Loucy (cell line): ENCODE results near the gene UVRAG.

Experiments
- EZH2phosphoT487 ChIP-seq: fragments of 200-600 bp; IDR thresholded peaks from 2 replicates; pipeline ENCODE4 v1.6.1; 2018; ENCODE audit warnings: antibody characterized with exemption, mild to moderate bottlenecking, moderate library complexity, borderline replicate concordance
- TF ChIP-seq, protein P1 (sequence below): fragments of 200-600 bp; sonication (generic); conservative IDR thresholded peaks from 2 replicates; pipeline ENCODE4 v1.5.1; 2014; ENCODE audit warnings: mild to moderate bottlenecking, antibody characterized with exemption, low read length

- TF ChIP-seq EZH2phosphoT487 = no peak
- TF ChIP-seq, protein P1, sequence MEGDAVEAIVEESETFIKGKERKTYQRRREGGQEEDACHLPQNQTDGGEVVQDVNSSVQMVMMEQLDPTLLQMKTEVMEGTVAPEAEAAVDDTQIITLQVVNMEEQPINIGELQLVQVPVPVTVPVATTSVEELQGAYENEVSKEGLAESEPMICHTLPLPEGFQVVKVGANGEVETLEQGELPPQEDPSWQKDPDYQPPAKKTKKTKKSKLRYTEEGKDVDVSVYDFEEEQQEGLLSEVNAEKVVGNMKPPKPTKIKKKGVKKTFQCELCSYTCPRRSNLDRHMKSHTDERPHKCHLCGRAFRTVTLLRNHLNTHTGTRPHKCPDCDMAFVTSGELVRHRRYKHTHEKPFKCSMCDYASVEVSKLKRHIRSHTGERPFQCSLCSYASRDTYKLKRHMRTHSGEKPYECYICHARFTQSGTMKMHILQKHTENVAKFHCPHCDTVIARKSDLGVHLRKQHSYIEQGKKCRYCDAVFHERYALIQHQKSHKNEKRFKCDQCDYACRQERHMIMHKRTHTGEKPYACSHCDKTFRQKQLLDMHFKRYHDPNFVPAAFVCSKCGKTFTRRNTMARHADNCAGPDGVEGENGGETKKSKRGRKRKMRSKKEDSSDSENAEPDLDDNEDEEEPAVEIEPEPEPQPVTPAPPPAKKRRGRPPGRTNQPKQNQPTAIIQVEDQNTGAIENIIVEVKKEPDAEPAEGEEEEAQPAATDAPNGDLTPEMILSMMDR = no peak
Measured at GRCh38 chr11:76119779-76120178, 304.8 kb downstream of the UVRAG start.
